A673 (cell line): ENCODE data around the gene SDSL.

Source experiments
- EZH2 ChIP-seq: fragments of 200-600 bp; sonication (generic); IDR thresholded peaks from 2 replicates; pipeline ENCODE4 v1.6.1; 2017; ENCODE audit warnings: borderline replicate concordance, low read depth, mild to moderate bottlenecking, mixed read lengths, antibody characterized with exemption, low read length; ENCODE audit not compliant: poor library complexity, severe bottlenecking
- TF ChIP-seq, protein P1 (sequence below): fragments of 300-800, 200-600 bp; sonication (generic); conservative IDR thresholded peaks from 2 replicates; pipeline ENCODE4 v1.5.1; 2017; ENCODE audit warnings: low read depth, mild to moderate bottlenecking, antibody characterized with exemption, low read length, moderate library complexity, mixed read lengths

DNA sequence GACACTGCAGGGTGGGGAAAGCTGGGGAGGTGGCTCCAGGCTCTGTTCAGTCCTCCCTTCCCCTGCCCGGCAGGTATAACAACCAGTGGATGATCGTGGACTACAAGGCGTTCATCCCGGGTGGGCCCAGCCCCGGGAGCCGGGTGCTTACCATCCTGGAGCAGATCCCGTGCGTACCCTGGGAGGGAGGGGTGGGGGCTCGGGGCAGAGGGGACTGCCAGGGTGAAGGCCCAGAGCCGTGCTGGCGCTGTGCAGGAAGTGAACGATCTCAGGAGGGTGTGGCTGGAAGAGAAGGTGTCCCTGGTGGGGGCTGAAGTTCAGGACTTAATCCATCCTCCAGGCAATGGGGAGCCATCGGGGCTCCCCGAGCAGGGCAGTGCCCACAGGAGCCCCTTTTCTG is 37.4 kb upstream of the SDSL start:
- TF ChIP-seq, protein P1, sequence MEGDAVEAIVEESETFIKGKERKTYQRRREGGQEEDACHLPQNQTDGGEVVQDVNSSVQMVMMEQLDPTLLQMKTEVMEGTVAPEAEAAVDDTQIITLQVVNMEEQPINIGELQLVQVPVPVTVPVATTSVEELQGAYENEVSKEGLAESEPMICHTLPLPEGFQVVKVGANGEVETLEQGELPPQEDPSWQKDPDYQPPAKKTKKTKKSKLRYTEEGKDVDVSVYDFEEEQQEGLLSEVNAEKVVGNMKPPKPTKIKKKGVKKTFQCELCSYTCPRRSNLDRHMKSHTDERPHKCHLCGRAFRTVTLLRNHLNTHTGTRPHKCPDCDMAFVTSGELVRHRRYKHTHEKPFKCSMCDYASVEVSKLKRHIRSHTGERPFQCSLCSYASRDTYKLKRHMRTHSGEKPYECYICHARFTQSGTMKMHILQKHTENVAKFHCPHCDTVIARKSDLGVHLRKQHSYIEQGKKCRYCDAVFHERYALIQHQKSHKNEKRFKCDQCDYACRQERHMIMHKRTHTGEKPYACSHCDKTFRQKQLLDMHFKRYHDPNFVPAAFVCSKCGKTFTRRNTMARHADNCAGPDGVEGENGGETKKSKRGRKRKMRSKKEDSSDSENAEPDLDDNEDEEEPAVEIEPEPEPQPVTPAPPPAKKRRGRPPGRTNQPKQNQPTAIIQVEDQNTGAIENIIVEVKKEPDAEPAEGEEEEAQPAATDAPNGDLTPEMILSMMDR: no peak
- no peak for TF ChIP-seq EZH2
